ENCODE measurements around the gene RIPOR2. TPM values are rescaled to one million over a fixed set of nuclear protein-coding genes. Genes with fewer than 3 reads are reported as not detected.

The RIPOR2 gene
- polyA plus RNA-seq, 3 donors: 5.8 to 8.4 (median 8.0) TPM

- DNase-seq: no peak
Measured at GRCh38 chr6:24849713-24850112, 86.0 kb downstream of the RIPOR2 start.

DNA sequence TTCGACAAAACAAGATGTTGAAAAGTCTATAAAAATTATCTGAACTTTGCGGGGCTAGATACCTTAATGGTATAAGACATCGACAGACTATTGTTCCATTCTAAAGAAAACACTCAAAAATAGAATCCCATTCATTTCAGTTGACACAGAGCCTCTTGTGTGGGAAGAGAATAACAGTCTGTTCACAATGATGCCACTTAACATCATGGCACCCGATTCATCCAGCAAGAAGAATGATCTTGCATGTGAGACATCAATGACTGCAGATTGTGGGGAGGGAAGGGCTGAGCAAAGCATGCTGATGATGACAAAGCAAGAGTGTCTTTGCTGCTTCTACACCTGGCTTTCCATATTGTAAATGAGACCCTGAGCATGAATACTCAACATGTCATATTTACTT, 87.3 kb downstream of the RIPOR2 start:
- no peak for DNase-seq

DNA sequence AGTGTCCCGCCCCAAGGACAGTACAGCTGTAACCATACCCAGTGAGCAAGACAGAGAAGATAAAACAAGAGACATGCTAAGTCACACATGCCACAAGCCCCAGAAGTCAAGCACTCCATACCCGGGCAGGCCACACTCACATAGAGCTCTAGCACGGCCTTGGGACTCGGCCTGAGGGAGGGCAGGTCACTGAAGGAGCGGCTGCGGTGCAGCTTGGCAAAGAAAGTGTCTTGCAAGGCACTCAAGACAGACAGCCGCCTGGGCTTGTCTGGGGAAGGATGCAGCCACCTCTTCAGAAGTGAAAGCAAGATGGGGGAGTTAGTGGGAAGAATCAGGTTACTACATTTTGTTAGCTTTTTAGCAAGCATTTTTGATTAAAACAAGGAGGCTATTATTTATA, 88.4 kb downstream of the RIPOR2 start:
- DNase-seq: no peak

DNA sequence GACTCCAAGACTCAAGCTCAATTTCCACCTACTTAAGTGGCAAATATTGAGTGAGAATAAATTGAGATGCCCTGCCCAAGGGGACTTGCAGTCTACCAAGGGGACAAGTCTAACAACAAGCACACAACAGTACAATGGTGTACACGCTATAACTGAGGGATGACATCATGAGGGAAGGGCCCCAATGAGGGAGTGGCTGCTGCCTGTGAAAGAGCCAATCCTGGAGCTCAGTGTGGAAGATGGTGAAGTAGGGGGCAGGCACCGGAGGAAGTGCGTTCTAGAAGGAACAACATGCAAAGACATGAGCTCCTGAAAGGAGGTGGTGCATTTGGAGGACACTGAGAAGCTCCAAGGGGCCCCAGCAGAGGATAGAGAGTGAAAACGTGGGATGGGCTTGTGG, 90.2 kb downstream of the RIPOR2 start:
- no peak for DNase-seq

DNA sequence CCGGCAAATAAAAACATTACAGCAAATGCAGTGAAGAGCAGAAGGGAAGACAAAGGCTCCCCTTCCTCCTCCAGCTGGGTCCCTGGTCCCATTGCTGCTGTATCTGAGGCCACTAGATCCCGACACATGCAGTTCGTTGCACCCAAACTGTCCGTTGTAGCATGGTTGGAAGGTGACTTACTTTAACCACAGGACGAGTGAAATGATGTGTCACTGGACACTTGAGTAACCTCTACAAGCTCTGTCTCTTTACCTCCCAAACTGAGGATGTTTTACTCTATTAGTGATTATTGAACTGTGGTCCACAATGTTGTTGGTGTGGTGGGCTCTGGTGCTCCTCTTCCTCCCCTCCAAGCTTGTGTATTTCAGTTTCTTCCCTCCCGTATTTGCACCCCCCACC, 90.9 kb downstream of the RIPOR2 start:
- DNase-seq: no peak

- DNase-seq: no peak
Measured at GRCh38 chr6:24844061-24844460, 91.7 kb downstream of the RIPOR2 start.

GRCh38 chr6:24840187-24840586, 95.6 kb downstream of the RIPOR2 start:
- no peak for DNase-seq

GRCh38 chr6:24838994-24839393, 96.8 kb downstream of the RIPOR2 start:
- DNase-seq: no peak

- DNase-seq: no peak
Measured at GRCh38 chr6:24838081-24838480, 97.7 kb downstream of the RIPOR2 start.

- no peak for DNase-seq
Measured at GRCh38 chr6:24836109-24836508, 99.7 kb downstream of the RIPOR2 start.

DNA sequence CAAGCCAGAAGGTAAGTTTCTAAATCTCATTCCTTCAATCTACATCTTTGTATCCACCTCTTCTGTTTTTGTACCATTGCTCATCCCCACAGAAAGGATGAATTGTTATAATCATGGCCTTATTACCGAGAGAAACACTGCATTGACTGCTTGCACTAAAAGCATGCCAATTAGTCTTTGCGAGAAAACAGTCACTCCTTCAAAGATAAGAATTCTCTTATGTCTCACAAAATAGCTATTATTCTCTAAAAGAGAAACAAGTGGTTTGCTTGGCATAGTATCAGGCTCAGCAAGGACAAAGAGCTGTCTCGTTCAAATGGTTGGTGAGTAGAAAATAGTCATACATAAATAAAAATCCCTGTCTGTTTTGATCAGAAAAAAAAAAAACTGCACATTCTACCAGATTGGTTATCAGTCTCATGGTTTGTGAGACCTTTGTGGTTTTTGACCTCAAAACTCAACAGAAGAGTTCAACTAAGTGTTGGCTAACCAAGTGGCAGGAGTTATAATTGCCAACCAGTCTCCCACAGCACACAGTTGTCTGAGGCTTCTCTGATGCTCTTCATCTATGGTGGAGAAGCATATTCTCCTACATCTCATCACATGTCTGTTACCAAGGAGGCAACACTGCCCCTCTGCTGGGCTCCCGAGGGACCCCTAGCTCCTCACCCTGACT, 101.9 kb downstream of the RIPOR2 start:
- no peak for DNase-seq

GRCh38 chr6:24832794-24833193, 103.0 kb downstream of the RIPOR2 start:
- DNase-seq: no peak

DNA sequence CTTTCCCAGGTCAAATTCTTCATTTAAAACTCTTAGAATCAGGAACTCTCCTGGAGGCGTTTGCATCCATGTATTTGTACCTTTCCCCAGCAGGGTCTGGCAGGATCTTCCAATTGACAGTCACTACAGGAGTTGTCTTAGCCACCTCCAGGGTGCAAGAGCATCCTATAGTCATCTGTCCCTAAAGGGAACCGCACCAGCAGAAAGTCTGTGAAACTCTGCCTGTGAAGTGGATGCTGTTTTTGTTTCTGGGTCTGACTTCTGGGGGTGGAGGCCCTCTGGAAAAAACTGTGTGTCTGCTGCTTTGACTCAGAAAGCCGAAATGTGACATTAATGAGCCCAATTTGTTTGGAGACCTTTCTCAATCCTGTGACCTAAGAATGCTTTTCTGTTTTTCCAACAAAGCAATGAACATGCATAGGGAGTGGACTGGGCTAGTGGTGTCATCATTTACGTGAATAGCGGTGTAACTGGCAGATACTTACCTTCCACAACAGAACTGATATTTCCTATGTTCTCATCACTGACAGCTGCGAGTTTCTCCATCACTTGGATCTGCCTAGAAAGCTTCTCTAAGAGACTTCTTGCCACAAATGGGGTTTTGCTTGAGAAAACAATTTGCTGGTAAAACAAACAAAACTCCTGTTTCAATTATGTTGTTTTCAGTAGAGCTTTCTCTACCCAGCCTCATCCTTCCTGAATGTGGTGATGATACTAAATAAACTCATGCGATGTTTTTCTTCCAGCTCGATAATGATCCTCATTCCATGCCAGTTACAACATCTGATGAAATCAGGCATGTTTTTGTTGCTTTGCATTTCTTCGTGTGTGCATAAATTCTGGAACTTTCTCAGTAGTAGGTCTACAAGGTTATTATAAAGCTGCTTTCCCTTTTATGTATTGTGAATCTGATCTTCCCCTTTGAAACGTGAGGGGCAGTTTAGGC, 103.7 kb downstream of the RIPOR2 start:
- DNase-seq: no peak

DNA sequence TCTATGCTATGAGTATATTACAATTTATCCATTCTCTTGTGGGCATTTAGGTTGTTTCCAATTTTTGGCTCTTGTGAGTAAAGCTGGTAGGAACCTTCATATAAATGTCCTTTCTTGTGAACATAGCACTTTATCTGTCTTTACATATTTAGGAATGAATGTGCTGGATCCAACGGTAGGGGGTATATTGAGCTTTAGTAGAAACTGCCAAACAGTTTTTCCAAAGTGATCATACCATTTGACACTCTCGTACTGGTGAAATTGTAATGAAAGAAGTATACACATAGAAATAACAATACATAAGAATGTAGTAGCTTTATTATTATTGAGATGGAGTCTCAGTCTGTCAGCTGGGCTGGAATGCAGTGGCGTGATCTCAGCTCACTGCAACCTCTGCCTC, 106.1 kb downstream of the RIPOR2 start:
- no peak for DNase-seq

- DNase-seq: no peak
Measured at GRCh38 chr6:24827970-24828369, 107.8 kb downstream of the RIPOR2 start.

DNA sequence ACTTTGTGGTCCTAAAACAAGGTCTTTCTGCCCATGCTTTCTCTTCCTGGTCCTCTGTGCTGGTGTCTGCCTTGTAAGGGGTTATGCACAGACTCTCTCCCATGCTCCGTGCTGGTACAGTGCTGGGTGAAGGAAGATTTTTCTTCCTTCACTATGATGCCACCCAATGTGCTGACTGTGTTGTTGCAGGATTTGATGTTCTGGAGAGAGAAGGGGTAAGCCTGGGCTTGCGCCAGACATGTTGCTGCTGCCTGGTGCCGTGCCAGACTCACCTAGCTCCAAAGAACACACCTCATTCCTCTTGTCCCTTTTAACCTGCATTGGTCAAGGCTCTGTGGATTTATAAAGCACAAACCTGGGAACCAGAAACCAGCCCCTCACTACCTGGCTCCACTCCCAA, 108.6 kb downstream of the RIPOR2 start:
- DNase-seq: no peak

- peak; percentile 27 for DNase-seq
Measured at GRCh38 chr6:24825130-24825630, 110.6 kb downstream of the RIPOR2 start.

DNA sequence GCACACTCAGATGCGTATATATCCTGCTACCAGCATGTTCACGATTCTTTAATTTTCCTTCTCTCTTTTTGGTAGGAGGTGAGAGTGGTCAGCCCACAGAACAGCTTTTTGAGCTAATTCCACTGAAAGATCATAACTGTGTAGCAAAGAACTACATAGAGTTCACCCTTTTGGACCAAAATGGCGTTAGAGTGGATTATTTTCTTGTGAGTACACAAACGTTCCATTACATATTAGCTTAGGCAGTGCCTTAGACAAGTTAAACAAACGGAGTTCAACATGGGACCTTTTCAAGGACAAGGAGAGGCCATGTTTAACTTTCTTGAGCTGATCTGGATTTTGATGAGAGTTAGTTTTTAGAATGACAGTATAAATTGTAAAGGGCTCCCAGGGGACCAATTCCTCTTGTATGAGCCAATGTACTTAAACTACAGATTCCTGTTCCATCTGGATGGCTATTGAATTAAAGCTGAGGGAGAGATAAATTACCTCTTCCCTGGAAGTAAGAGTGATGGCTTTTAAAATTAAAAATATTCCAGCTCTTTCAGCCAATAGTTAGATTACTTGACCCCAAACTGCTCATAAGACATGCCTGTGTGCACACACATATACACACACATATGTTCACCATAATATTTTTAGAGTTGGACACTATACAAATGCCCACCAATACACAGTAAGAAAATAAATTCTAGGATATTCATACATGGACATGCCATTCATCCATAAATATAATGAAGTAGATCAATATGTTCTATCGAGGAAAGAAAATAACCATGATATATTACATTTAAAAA, 111.4 kb downstream of the RIPOR2 start:
- DNase-seq: no peak

DNA sequence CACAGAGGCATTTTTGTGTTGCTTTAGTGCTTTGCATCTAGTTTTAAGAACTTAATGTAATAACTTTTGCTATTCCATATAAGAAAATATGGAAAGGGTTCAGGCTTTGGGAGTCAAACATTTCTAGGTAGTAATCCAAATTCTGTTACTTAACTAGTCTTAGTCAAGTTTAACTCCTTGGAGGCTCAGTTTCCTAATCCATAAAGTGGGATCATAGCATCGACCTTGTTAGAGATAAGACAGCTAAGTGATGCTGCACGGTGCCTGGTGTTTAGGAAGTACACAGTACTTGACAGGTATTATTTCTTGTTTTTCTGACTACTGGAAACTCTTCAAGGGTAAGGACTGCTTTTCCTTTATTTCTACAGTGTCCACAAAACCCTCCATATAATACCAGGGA, 112.6 kb downstream of the RIPOR2 start:
- DNase-seq: no peak

DNA sequence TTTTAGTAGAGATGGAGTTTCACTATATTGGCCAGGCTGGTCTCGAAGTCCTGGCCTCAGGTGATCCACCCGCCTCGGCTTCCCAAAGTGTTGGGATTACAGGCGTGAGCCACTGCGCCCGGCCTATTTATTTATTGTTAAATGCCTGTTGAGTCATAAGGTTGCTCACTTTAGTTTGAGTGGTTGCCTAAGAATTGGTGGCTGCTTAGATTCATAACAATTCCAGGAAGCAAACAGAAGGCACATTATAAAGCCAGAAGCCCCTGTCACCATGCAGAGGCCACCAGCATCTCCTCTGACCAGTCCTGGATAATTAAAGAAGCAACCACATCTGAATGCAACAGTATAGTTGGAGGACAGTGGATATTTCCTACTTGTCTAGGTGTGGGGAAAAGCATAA, 113.1 kb downstream of the RIPOR2 start:
- DNase-seq: no peak

DNA sequence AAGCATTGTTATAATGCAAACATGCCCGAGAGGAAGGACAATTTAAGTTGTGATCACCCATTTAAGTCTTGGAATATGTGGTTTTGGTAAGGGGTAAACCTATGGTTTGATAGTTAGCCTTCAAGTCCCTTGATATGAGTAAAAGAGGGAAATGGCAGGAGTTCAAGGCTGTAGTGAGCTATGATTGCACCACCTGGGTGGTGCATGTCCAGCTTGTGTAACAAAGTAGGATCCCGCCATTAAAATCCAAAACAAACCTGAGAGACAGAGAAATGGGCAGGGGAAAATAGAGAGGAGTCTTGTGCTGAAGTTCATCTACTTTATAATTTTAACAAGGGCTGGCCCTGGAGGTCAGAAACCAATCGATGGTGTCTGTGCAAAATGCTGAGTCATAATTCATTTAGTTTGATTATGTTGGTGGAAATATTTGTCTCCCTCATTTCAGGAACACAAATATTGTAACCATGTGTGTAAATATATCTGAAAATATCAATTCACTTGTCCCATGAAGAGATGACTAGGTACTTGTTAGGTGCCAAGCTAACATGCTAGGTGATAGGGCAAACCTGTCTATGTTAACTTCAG, 113.8 kb downstream of the RIPOR2 start:
- no peak for DNase-seq

GRCh38 chr6:24818346-24818745, 117.4 kb downstream of the RIPOR2 start:
- DNase-seq: no peak
